ENCODE results near the gene SLC7A5. TPM values are rescaled to one million over a fixed set of nuclear protein-coding genes. Genes with fewer than 3 reads are reported as not detected.
"Not testable (repeated sequence)": the region's sequence is repeated elsewhere in the genome, so short reads cannot be mapped to it uniquely, and the experiment has no call there.

The SLC7A5 gene
- polyA plus RNA-seq, 3 donors: 4.9 to 40.0 (median 6.3) TPM

GRCh38 chr16:87790292-87791100, 78.8 kb downstream of the SLC7A5 start:
- no peak for DNase-seq (ENCODE audit: extremely low read depth in 1 of 11, low read depth in 9 of 11, low spot score in 4 of 11)

- no peak for DNase-seq (ENCODE audit: extremely low read depth in 1 of 11, low read depth in 9 of 11, low spot score in 4 of 11)
These were observed 79.6 kb downstream of the SLC7A5 start for GRCh38 chr16:87789437-87790291.

GRCh38 chr16:87788730-87789436, 80.4 kb downstream of the SLC7A5 start:
- not testable (repeated sequence) for DNase-seq (ENCODE audit: extremely low read depth in 1 of 11, low read depth in 9 of 11, low spot score in 4 of 11)

- DNase-seq (ENCODE audit: extremely low read depth in 1 of 11, low read depth in 9 of 11, low spot score in 4 of 11): not testable (repeated sequence)
These were observed 81.7 kb downstream of the SLC7A5 start for GRCh38 chr16:87787451-87788091.

DNA sequence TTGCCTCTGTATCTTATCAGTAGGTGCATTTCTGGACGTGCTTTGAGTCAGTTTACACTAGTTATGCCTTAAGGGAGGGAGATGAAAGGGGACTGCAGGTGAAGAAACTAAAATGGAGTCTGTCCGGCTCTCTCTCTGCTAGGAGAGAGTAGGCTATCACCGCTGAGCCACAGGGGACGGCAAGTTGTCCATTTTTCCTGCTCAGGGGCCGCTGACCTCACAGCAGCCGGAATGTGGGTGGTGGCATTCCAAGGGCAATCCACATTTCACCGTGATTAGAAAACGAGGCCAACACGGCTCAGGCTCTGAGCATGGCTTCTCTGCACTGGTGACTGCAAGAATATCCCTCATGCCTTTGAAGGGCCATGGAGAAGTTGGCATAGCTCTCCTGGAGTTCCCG, 84.5 kb downstream of the SLC7A5 start:
- no peak for DNase-seq (ENCODE audit: extremely low read depth in 1 of 11, low read depth in 9 of 11, low spot score in 4 of 11)

GRCh38 chr16:87782033-87782432, 87.3 kb downstream of the SLC7A5 start:
- no peak for DNase-seq (ENCODE audit: extremely low read depth in 1 of 11, low read depth in 9 of 11, low spot score in 4 of 11)

DNA sequence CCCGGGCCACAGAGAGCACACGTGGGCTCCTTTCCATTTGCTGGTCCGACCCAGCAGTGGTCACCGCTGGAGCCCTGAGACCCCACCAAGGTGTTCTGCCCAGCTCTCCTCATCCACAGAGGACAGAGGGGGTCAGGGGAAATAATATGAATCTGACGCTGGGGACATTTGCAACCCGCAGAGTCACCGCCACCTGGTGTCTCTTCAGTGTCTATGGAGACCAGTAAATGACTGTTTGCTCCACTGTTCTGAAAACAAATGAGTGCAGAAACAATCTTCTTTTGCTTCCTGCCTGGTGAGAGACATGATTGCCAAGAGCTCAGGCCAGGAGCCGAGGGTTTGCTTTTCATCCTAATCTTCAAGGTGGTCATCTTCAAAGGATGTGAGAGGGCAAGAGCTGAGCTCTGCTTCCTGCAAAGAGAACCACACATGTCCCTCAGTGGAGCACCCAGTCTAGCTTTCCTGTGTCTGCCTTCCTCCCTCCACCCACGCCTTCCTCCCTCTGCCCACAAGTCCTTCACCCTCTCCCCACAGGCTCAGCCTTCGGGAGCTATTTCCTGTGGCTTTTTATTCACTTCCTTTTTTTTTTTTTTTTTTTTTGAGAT, 88.8 kb downstream of the SLC7A5 start:
- no peak for DNase-seq (ENCODE audit: extremely low read depth in 1 of 11, low read depth in 9 of 11, low spot score in 4 of 11)

Other genes starting within 250 kb of the SLC7A5 start
- gene KLHDC4, start 103.5 kb downstream of the SLC7A5 start, polyA plus RNA-seq (ENCODE audit: insufficient read length in 3 of 3): 10 to 100 TPM; 22.2 to 48.7 (median 29.7) TPM
- gene CA5A, start 67.0 kb upstream of the SLC7A5 start, polyA plus RNA-seq (ENCODE audit: insufficient read length in 3 of 3): under 1 TPM; 0.11 to 0.57 (median 0.31) TPM
- gene BANP, start 81.9 kb upstream of the SLC7A5 start, polyA plus RNA-seq (ENCODE audit: insufficient read length in 3 of 3): 10 to 100 TPM; 21.1 to 29.2 (median 28.6) TPM

All from renal cortex interstitium (tissue), 11 donors.